GM12878 (cell line): Measurements from ENCODE around the gene ARSA. TPM values are rescaled to one million over a fixed set of nuclear protein-coding genes. Genes with fewer than 3 reads are reported as not detected.

Source experiments
- ATAC-seq: fragments of 200-7000 bp; cut with Tn5 transposase; 3 replicates; pipeline ENCODE4 v1.9.1; 2020; ENCODE audit warnings: mild to moderate bottlenecking, moderate library complexity
- BruUV-seq: library from RNA; stranded (reverse); fragments of 400-500 nt; replicated peaks from 2 replicates; lab custom pipeline; 2021; lab: Mats Ljungman, UMichigan
- CTCF ChIA-PET: fragments of 300-600 bp; sonication (Branson Sonifier 250); formaldehyde crosslinking; extraction: SDS; loops from one replicate; lab custom pipeline; 2021; ENCODE audit warnings: inconsistent platforms; lab: Yijun Ruan, JAX
- POLR2A ChIA-PET: fragments of 350-600 bp; formaldehyde crosslinking; extraction: SDS; loops from one replicate; lab custom pipeline; 2021; ENCODE audit warnings: inconsistent platforms; lab: Charles Lee
- RAD21 ChIA-PET: fragments of 300-600 bp; sonication (Branson Sonifier 250); formaldehyde crosslinking; loops from one replicate; lab custom pipeline; 2023; ENCODE audit warnings: antibody characterized with exemption; ENCODE audit not compliant: unreplicated experiment; lab: Charles Lee
- SMC1A ChIA-PET: fragments of 300-600 bp; sonication (Branson Sonifier 250); formaldehyde crosslinking; loops from one replicate; lab custom pipeline; 2023; ENCODE audit not compliant: unreplicated experiment, uncharacterized antibody; lab: Charles Lee
- DNase-seq: peaks from one replicate; pipeline ENCODE4 v3.0.0-alpha.2; 2011; ENCODE audit warnings: low read depth, low spot score
- FAIRE-seq: peaks from 3 replicates; lab custom pipeline; 2011; peaks lifted over from hg19 to GRCh38; lab: Jason Lieb, UNC
- H2AFZ ChIP-seq: 2 replicates; pipeline ENCODE4 v1.6.0; 2011; ENCODE audit warnings: low read depth, low read length, control low read depth; ENCODE audit not compliant: control insufficient read depth
- H3K27ac ChIP-seq: 2 replicates; pipeline ENCODE4 v1.5.1; 2011; ENCODE audit warnings: control low read depth; ENCODE audit not compliant: control insufficient read depth, insufficient read depth
- H3K27me3 ChIP-seq, 2 experiments: replicated peaks in 1 of 2; 2 replicates each; pipeline versions ENCODE4 v1.6.0 to v1.6.1; 2011; ENCODE audit warnings: low read length in 1 of 2; ENCODE audit not compliant: control insufficient read depth in 2 of 2, insufficient read depth in 2 of 2
- H3K36me3 ChIP-seq, 2 experiments: 2 replicates each; pipeline ENCODE4 v1.5.1; 2011; ENCODE audit warnings: low read length in 1 of 2; ENCODE audit not compliant: control insufficient read depth in 2 of 2, insufficient read depth in 2 of 2
- H3K4me1 ChIP-seq: 2 replicates; pipeline ENCODE4 v1.6.1; 2011; ENCODE audit warnings: mild to moderate bottlenecking, low read length, moderate library complexity, mixed read lengths; ENCODE audit not compliant: control insufficient read depth, insufficient read depth
- H3K4me2 ChIP-seq: 2 replicates; pipeline ENCODE4 v1.6.0; 2011; ENCODE audit warnings: control low read depth; ENCODE audit not compliant: control insufficient read depth, insufficient read depth
- H3K4me3 ChIP-seq: fragments of 200-600 bp; sonication (generic); 2 replicates; pipeline ENCODE4 v1.5.1; 2016
- H3K79me2 ChIP-seq: 2 replicates; pipeline ENCODE4 v1.6.0; 2011; ENCODE audit warnings: low read length; ENCODE audit not compliant: control insufficient read depth, insufficient read depth
- H3K9ac ChIP-seq: 2 replicates; pipeline ENCODE4 v1.8.0; 2011; ENCODE audit warnings: low read length, control low read depth, mixed read lengths; ENCODE audit not compliant: control insufficient read depth, insufficient read depth
- H3K9me3 ChIP-seq: replicated peaks from 3 replicates; pipeline ENCODE4 v1.5.1; 2011; ENCODE audit warnings: mild to moderate bottlenecking, low read length; ENCODE audit not compliant: control insufficient read depth, insufficient read depth
- H4K20me1 ChIP-seq: 2 replicates; pipeline ENCODE4 v1.6.0; 2011; ENCODE audit not compliant: control insufficient read depth, insufficient read depth
- BCL11A ChIP-seq: IDR thresholded peaks from 2 replicates; pipeline ENCODE4 v1.6.1; 2011; ENCODE audit warnings: low read depth, low read length
- BMI1 ChIP-seq: fragments of 450-650 bp; IDR thresholded peaks from 2 replicates; pipeline ENCODE4 v1.6.1; 2016; ENCODE audit warnings: mild to moderate bottlenecking, moderate library complexity, borderline replicate concordance
- ETV6 ChIP-seq, 2 experiments: fragments of 450-650 bp in 1 of 2; IDR thresholded peaks in 1 of 2; conservative IDR thresholded peaks in 1 of 2; 2 replicates each; pipeline ENCODE4 v1.6.1; 2014; ENCODE audit warnings: antibody characterized with exemption in 1 of 2, borderline replicate concordance in 1 of 2, low read depth in 1 of 2, mild to moderate bottlenecking in 1 of 2, moderate library complexity in 1 of 2
- IKZF1 ChIP-seq: fragments of 450-650 bp; conservative IDR thresholded peaks from 2 replicates; pipeline ENCODE4 v1.6.1; 2017; ENCODE audit warnings: antibody characterized with exemption, mild to moderate bottlenecking
- IKZF2 ChIP-seq, 2 experiments: fragments of 450-650 bp; IDR thresholded peaks; 2 replicates each; pipeline ENCODE4 v1.6.1; 2017; ENCODE audit warnings: mild to moderate bottlenecking in 2 of 2, moderate library complexity in 2 of 2
- MEF2A ChIP-seq: IDR thresholded peaks from 2 replicates; pipeline ENCODE4 v1.6.1; 2011; ENCODE audit warnings: low read depth, mild to moderate bottlenecking, low read length, moderate library complexity; ENCODE audit not compliant: insufficient read depth
- MTA3 ChIP-seq: IDR thresholded peaks from 2 replicates; pipeline ENCODE4 v1.6.1; 2012; ENCODE audit warnings: low read length, inconsistent platforms, borderline replicate concordance
- SIX5 ChIP-seq: IDR thresholded peaks from 2 replicates; pipeline ENCODE4 v1.6.1; 2011; ENCODE audit warnings: mild to moderate bottlenecking, low read depth, low read length, moderate library complexity; ENCODE audit not compliant: severe bottlenecking
- TCF12 ChIP-seq: IDR thresholded peaks from 2 replicates; pipeline ENCODE4 v1.6.1; 2011; ENCODE audit warnings: low read depth, mild to moderate bottlenecking, low read length
- WGBS: methylation state at CpG from one replicate; pipeline ENCODE4 v1.1.6; 2016; ENCODE audit warnings: low lambda C conversion rate; ENCODE audit not compliant: insufficient replicate concordance, insufficient coverage; ENCODE audit errors: missing lambda C conversion rate; 5-methylcytosine and 5-hydroxymethylcytosine counted together
- in situ Hi-C: fragments of 300-500 bp; cut with MboI; formaldehyde crosslinking; loops from 9 replicates; pipeline ENCODE4 v1.14.3; 2018; ENCODE audit warnings: mixed read lengths
- intact Hi-C: fragments of 100-400 bp; cut with micrococcal nuclease; formaldehyde crosslinking; loops from one replicate; pipeline ENCODE4 v1.14.2; 2022; ENCODE audit not compliant: unreplicated experiment
- polyA plus RNA-seq, 11 experiments: library from polyadenylated mRNA; depleted of rRNA in 4 of 11; unstranded in 6 of 11; stranded (reverse) in 5 of 11; fragments of >200 nt; fragmentation: Nextera tagmentation in 4 of 11; fragmentation: Illumina TruSeq in 1 of 11; extraction: Ambion mirVana in 4 of 11; extraction: Trizol in 1 of 11; gene quantifications; 1 replicate in 1 of 11; 2 replicates in 10 of 11; pipeline versions ENCODE4 v1.2.1 to v1.2.3, GENCODE V29; 2011 to 2016; ENCODE audit warnings: inconsistent platforms in 2 of 11, missing spikeins in 2 of 11, low read depth in 1 of 11
- total RNA-seq, 4 experiments: library from RNA; depleted of rRNA in 3 of 4; stranded (reverse); fragments of >200 nt in 3 of 4; fragmentation: Illumina TruSeq in 1 of 4; extraction: Trizol in 1 of 4; gene quantifications; 2 replicates each; pipeline versions ENCODE4 v1.2.1 to v1.2.3, GENCODE V29; 2013 to 2021
- TF ChIP-seq, protein P1 (sequence below): fragments of 450-650 bp; IDR thresholded peaks from 2 replicates; pipeline ENCODE4 v1.6.1; 2017; ENCODE audit warnings: borderline replicate concordance
- TF ChIP-seq, protein P2 (sequence below): fragments of 450-650 bp; conservative IDR thresholded peaks from 2 replicates; pipeline ENCODE4 v1.6.1; 2017; ENCODE audit warnings: mild to moderate bottlenecking, moderate library complexity

ARSA gene
- total and polyA plus RNA-seq, 10 of the 15 experiments (the other 5 are each of a cell fraction or from before 2014, with no cell fraction given): 0.39 to 26.3 (median 9.8) TPM

DNA sequence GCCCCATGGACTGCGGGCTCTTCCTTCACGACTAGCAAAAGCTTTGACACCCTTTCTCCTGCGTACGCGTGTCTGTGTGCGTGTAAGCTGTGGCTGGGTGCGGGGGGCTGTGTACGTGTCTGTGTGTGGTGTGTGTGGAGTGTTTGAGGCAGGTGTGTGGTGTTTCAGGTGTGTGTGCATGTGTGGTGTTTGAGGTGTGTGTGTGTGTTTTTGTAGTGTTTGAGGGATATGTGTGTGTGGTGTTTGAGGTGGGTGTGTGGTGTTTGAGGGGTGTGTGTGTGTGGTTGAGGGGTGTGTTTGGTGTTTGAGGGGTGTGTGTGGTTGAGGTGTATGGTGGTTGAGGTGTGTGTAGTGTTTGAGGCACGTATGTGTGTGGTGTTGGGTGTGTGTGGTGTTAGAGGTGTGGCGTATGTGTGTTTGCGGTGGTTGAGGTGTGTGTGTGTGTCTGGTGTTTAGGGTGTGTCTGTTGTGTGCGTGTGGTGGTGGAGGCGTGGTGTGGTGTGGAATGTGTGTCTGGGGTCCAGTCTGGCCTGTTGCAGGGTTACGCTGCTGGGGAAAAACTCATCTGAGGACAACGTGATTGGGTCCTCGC, 687 bp upstream of the ARSA start (continued):
- TF ChIP-seq, protein P1, sequence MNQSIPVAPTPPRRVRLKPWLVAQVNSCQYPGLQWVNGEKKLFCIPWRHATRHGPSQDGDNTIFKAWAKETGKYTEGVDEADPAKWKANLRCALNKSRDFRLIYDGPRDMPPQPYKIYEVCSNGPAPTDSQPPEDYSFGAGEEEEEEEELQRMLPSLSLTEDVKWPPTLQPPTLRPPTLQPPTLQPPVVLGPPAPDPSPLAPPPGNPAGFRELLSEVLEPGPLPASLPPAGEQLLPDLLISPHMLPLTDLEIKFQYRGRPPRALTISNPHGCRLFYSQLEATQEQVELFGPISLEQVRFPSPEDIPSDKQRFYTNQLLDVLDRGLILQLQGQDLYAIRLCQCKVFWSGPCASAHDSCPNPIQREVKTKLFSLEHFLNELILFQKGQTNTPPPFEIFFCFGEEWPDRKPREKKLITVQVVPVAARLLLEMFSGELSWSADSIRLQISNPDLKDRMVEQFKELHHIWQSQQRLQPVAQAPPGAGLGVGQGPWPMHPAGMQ: peak; percentile 68
- TF ChIP-seq MEF2A (no peak), BCL11A (no peak), MTA3 (no peak), BMI1 (peak; percentile 26; the same call in 1 of the 2 replicates), IKZF2 (IDR thresholded peaks at IDR 0.05) (peak; percentile 16 to 28; a peak in 2 of 4 replicates)
- TF ChIP-seq, all 136 proteins: peak for 11

DNA sequence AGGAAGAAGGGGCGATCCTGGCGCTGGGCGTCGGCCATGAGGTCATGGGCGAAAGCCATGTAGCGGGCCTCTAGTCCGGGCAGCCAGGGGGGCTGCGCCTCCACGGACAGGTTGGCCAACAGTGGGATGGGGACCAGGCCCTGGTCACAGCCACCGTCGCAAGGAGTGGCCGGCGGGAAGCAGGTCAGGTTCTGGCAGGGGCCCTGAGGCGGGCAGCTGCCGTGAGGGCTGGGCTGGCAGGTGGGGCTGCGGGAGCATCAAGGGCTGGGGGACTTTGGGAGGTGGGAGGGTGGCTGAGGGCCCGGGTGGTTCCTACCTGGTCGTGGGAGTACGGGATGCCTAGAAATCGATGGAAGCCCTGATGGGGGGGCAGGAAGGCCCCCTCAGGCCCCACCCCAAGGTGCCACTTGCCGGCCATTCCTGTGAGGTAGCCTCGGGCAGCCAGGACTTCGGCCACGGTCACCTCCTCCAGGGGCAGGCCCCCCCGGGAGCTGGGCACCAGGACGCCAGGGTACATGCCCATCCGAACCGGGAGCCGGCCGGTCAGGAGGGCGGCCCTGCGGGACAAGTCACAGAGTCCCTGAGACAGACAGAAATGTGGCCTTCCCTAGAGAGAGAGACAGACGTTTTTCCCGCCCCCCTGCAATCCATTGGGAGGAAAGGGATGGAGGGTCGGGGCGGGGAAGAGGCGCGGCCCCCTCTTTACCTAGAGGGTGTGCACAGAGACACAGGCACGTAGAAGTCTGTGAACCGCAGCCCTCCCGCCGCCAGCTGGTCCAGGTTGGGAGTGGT, 906 bp downstream of the ARSA start:
- H3K4me3 ChIP-seq: peak overlapping the region; percentile 95
- 55% methylated on average over 37 of the region's 42 CpGs for WGBS
- H3K36me3 ChIP-seq: no peaks in the 10 kb centered on the region; a peak in 2 of 4 replicates
- no peaks in the 10 kb centered on the region for H3K9me3 ChIP-seq
- peaks cover 11% of the 10 kb centered on the region for H3K79me2 ChIP-seq
- ChIA-PET POLR2A (interaction anchor here (2.2 kb wide), 1 partner anchor 45 kb away, joined by 6 read pairs; the partner anchor contains the start of gene CHKB), RAD21 (interaction anchor here (0.8 kb wide), 1 partner anchor 119 kb away, joined by 3 read pairs; the partner anchor contains the start of genes LMF2 and NCAPH2), SMC1A (interaction anchor here (1.1 kb wide), 1 partner anchor 65 kb away, joined by 5 read pairs; no protein-coding TSS in a partner anchor), CTCF (interaction anchor here (1.0 to 1.3 kb wide), 2 partner anchors 73 to 101 kb away, joined by 3 read pairs; partner anchors contain the start of gene SCO2)
- intact Hi-C loops: no loop called here
- ATAC-seq (peak; percentile 59), DNase-seq (no peak), FAIRE-seq (no peak)
- TF ChIP-seq SIX5 (no peak), BMI1 (no peak), IKZF1 (0 out of 2 replicates have a peak, but pooled peaks have one; percentile 13), TCF12 (no peak), ETV6 (conservative IDR thresholded peaks at IDR 0.05 in 1 of 2, IDR thresholded peaks at IDR 0.05 in 1 of 2; ENCODE audit: borderline replicate concordance in 1 of 2, low read depth in 1 of 2) (no peak)
- TF ChIP-seq, protein P2, sequence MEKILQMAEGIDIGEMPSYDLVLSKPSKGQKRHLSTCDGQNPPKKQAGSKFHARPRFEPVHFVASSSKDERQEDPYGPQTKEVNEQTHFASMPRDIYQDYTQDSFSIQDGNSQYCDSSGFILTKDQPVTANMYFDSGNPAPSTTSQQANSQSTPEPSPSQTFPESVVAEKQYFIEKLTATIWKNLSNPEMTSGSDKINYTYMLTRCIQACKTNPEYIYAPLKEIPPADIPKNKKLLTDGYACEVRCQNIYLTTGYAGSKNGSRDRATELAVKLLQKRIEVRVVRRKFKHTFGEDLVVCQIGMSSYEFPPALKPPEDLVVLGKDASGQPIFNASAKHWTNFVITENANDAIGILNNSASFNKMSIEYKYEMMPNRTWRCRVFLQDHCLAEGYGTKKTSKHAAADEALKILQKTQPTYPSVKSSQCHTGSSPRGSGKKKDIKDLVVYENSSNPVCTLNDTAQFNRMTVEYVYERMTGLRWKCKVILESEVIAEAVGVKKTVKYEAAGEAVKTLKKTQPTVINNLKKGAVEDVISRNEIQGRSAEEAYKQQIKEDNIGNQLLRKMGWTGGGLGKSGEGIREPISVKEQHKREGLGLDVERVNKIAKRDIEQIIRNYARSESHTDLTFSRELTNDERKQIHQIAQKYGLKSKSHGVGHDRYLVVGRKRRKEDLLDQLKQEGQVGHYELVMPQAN: no peak
- H3K4me2 ChIP-seq: peak overlapping the region; percentile 85
- H2AFZ ChIP-seq: peak overlapping the region; percentile 76; the same call in 1 of the 2 replicates
- peak overlapping the region; percentile 87 for H3K9ac ChIP-seq
- no peaks in the 10 kb centered on the region for H4K20me1 ChIP-seq
- H3K27me3 ChIP-seq: no peaks in the 10 kb centered on the region
- in situ Hi-C loops: no loop called here
- BruUV-seq: no TSS peak
- peak overlapping the region; percentile 79 for H3K27ac ChIP-seq
- peaks cover 15% of the 10 kb centered on the region for H3K4me1 ChIP-seq
